Thyroid gland (tissue), 4 donors: ENCODE results near the gene TCEANC.

Experiments used
- POLR2A ChIP-seq, 2 donors: fragments of 450-650 bp; IDR thresholded peaks; one replicate each; pipeline ENCODE4 v1.6.1; 2017; ENCODE audit warnings: antibody characterized with exemption in 2 of 2, mild to moderate bottlenecking in 2 of 2, moderate library complexity in 1 of 2
- TF ChIP-seq, protein P1 (sequence below), 6 experiments: fragments of 200-600 bp in 3 of 6; fragments of 450-650 bp in 3 of 6; sonication (generic) in 3 of 6; IDR thresholded peaks; one replicate each; pipeline ENCODE4 v1.5.1; 2016 to 2019; ENCODE audit warnings: antibody characterized with exemption in 6 of 6, mild to moderate bottlenecking in 2 of 6, inconsistent platforms in 1 of 6, moderate library complexity in 1 of 6

- TF ChIP-seq, protein P1, sequence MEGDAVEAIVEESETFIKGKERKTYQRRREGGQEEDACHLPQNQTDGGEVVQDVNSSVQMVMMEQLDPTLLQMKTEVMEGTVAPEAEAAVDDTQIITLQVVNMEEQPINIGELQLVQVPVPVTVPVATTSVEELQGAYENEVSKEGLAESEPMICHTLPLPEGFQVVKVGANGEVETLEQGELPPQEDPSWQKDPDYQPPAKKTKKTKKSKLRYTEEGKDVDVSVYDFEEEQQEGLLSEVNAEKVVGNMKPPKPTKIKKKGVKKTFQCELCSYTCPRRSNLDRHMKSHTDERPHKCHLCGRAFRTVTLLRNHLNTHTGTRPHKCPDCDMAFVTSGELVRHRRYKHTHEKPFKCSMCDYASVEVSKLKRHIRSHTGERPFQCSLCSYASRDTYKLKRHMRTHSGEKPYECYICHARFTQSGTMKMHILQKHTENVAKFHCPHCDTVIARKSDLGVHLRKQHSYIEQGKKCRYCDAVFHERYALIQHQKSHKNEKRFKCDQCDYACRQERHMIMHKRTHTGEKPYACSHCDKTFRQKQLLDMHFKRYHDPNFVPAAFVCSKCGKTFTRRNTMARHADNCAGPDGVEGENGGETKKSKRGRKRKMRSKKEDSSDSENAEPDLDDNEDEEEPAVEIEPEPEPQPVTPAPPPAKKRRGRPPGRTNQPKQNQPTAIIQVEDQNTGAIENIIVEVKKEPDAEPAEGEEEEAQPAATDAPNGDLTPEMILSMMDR (IDR thresholded peaks at IDR 0.05), result no peak
- no peak for TF ChIP-seq POLR2A (IDR thresholded peaks at IDR 0.05)
Observed at GRCh38 chrX:13664020-13664419, 11.1 kb downstream of the TCEANC start.
